Activated naive CD4-positive, alpha-beta T cell treated with anti-CD3 and anti-CD28 coated beads, Interleukin-2, amount 10 ng/mL, durations not matched to agents 7 days and 5 days (primary cell): ENCODE measurements around the gene ZBTB14.

Experiments
- CTCF ChIA-PET: fragments of 350-600 bp; sonication (Branson Sonifier 250); formaldehyde crosslinking; loops from one replicate; lab custom pipeline; 2021; ENCODE audit warnings: antibody characterized with exemption; lab: Charles Lee
- DNase-seq: peaks from one replicate; pipeline ENCODE4 v3.0.0-alpha.2; 2020
- H3K27ac Mint-ChIP-seq: one replicate; pipeline ENCODE4 v1.8.0; 2021; ENCODE audit warnings: mild to moderate bottlenecking, moderate library complexity, mixed read lengths
- H3K27me3 Mint-ChIP-seq: one replicate; pipeline ENCODE4 v1.8.0; 2021; ENCODE audit warnings: mild to moderate bottlenecking, mixed read lengths
- H3K36me3 Mint-ChIP-seq: one replicate; pipeline ENCODE4 v1.8.0; 2021; ENCODE audit warnings: mixed read lengths
- H3K4me1 Mint-ChIP-seq: one replicate; pipeline ENCODE4 v1.8.0; 2021; ENCODE audit warnings: mixed read lengths
- H3K4me3 Mint-ChIP-seq: one replicate; pipeline ENCODE4 v1.8.0; 2021; ENCODE audit warnings: mild to moderate bottlenecking, moderate library complexity, mixed read lengths
- H3K9me3 Mint-ChIP-seq: one replicate; pipeline ENCODE4 v1.8.0; 2021; ENCODE audit warnings: mixed read lengths

ZBTB14 gene

DNA sequence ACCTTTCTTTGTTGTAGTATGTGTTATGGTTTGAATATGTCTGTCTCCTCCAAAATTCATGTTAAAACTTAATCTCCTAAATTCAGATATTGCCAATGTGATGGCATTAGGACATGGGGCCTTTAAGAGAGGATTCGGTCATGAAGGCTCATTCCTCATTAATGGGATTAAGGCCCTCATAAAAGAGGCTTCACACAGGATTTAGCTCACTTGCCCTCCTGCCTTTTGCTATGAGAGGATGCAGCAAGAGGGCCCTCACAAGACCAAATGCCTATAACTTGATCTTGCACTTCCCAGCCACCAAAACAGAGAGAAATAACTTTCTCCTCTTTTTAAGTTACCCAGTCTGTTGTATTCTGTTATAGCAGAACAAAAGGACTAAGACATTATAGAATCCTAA, 19.7 kb downstream of the ZBTB14 start:
- H3K27me3 Mint-ChIP-seq = no peaks in the 10 kb centered on the region
- no peak overlapping the region for H3K27ac Mint-ChIP-seq
- no peak overlapping the region for H3K4me3 Mint-ChIP-seq
- no peaks in the 10 kb centered on the region for H3K4me1 Mint-ChIP-seq
- CTCF ChIA-PET = no interaction called here
- peaks cover 18% of the 10 kb centered on the region for H3K9me3 Mint-ChIP-seq
- H3K36me3 Mint-ChIP-seq = no peaks in the 10 kb centered on the region
- no peak for DNase-seq

DNA sequence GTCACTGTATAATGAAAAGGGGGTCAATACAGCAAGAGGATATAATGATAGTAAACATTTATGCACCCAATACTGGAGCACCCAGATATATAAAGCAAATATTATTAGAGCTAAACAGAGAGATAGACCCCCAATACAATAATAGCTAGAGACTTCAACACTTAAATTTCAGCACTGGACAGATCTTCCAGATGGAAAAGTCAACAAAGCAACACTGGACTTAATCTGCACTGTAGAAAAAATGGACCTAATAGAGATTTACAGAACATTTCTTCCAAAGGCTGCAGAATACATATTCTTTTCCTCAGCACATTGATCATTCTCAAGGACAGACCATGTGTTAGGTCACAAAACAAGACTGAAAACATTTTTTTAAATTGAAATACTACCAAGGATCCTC, 26.7 kb downstream of the ZBTB14 start:
- no peaks in the 10 kb centered on the region for H3K4me1 Mint-ChIP-seq
- no peaks in the 10 kb centered on the region for H3K27me3 Mint-ChIP-seq
- CTCF ChIA-PET = no interaction called here

DNA sequence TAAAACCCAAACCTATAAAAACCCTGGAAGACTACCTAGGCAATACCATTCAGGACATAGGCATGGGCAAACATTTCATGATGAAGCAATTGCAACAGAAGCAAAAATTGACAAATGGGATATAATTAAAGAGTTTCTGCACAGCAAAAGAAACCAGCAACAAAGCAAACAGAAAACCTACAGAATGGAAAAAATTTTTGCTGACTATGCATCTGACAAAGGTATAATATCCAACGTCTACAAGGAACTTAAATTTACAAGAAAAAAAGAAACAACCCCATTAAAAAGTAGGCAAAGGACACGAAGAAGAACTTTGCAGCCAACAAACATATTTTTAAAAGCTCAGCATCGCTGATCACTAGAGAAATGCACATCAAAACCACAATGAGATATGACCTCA, 28.8 kb downstream of the ZBTB14 start:
- CTCF ChIA-PET = no interaction called here
- no peaks in the 10 kb centered on the region for H3K36me3 Mint-ChIP-seq
- H3K27ac Mint-ChIP-seq = no peak overlapping the region
- H3K4me3 Mint-ChIP-seq = no peak overlapping the region
- H3K27me3 Mint-ChIP-seq = no peaks in the 10 kb centered on the region
- H3K9me3 Mint-ChIP-seq = peaks cover 11% of the 10 kb centered on the region
- no peaks in the 10 kb centered on the region for H3K4me1 Mint-ChIP-seq
- DNase-seq = no peak

More for the DNA sequence above, 26.7 kb downstream of the ZBTB14 start:
- DNase-seq = no peak
- H3K27ac Mint-ChIP-seq = no peak overlapping the region
- H3K36me3 Mint-ChIP-seq = no peaks in the 10 kb centered on the region
- H3K4me3 Mint-ChIP-seq = no peak overlapping the region
- H3K9me3 Mint-ChIP-seq = peaks cover 12% of the 10 kb centered on the region

DNA sequence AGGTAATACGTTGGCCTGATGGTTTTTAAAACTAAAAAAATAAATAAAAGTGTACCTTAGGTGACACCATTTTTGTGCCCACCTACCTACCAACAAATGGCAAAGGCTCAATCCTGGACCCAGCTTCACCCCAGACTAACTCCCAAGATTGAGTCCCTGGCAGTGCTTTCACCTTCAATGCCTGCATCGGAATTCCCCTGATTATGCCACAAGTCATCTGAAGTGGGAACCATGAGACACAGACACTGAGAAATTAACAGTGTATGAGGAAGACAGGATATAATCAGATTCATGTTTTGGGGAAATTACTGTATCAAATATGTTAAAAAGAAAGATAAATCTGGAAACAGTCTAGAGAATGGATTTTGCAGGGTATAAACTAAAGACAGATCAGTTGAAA, 41.6 kb downstream of the ZBTB14 start:
- no peak overlapping the region for H3K27ac Mint-ChIP-seq
- CTCF ChIA-PET = no interaction called here
- H3K36me3 Mint-ChIP-seq = no peaks in the 10 kb centered on the region

GRCh38 chr18:5251117-5251516, 44.4 kb downstream of the ZBTB14 start:
- no peaks in the 10 kb centered on the region for H3K36me3 Mint-ChIP-seq
- H3K4me3 Mint-ChIP-seq = no peak overlapping the region
- no peak overlapping the region for H3K27ac Mint-ChIP-seq
- CTCF ChIA-PET = no interaction called here
- no peak for DNase-seq
- no peaks in the 10 kb centered on the region for H3K4me1 Mint-ChIP-seq
- no peaks in the 10 kb centered on the region for H3K9me3 Mint-ChIP-seq
- H3K27me3 Mint-ChIP-seq = no peaks in the 10 kb centered on the region

More for the DNA sequence above, 41.6 kb downstream of the ZBTB14 start:
- no peaks in the 10 kb centered on the region for H3K9me3 Mint-ChIP-seq
- H3K27me3 Mint-ChIP-seq = no peaks in the 10 kb centered on the region
- H3K4me3 Mint-ChIP-seq = no peak overlapping the region
- no peak for DNase-seq
- H3K4me1 Mint-ChIP-seq = no peaks in the 10 kb centered on the region

GRCh38 chr18:5250603-5251002, 44.9 kb downstream of the ZBTB14 start:
- H3K9me3 Mint-ChIP-seq = no peaks in the 10 kb centered on the region
- no peak overlapping the region for H3K4me3 Mint-ChIP-seq
- no peaks in the 10 kb centered on the region for H3K36me3 Mint-ChIP-seq
- no peaks in the 10 kb centered on the region for H3K27me3 Mint-ChIP-seq
- H3K27ac Mint-ChIP-seq = no peak overlapping the region
- no peaks in the 10 kb centered on the region for H3K4me1 Mint-ChIP-seq
- CTCF ChIA-PET = no interaction called here
- DNase-seq = no peak

DNA sequence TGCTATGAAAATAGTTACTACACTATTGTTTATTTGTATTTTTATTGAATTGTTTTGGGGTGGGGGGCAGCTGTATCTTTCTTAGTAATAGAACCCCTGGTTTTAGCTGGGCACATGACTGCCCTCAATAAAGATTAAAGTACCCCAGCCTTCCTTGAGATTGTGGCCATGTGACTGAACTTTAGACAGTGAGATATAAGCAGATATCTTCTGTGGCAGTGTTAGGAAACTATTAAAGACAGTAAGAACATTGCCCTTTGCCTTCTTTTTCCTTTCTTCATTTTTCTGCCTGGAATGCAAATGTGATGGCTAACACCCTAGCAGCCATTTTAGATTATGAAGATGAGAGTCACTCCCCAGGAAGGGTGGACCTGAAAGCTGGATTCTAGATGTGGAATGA, 50.6 kb downstream of the ZBTB14 start:
- Mint-ChIP-seq H3K27me3 (no peaks in the 10 kb centered on the region), H3K9me3 (no peaks in the 10 kb centered on the region), H3K4me1 (peaks cover 15% of the 10 kb centered on the region), H3K36me3 (peaks cover 36% of the 10 kb centered on the region), H3K4me3 (no peak overlapping the region), H3K27ac (no peak overlapping the region)
- CTCF ChIA-PET = no interaction called here
- no peak for DNase-seq

GRCh38 chr18:5239447-5239846, 56.1 kb downstream of the ZBTB14 start:
- Mint-ChIP-seq H3K27ac (peak overlapping the region; percentile 45), H3K27me3 (no peaks in the 10 kb centered on the region), H3K4me1 (peaks cover 41% of the 10 kb centered on the region), H3K9me3 (no peaks in the 10 kb centered on the region), H3K4me3 (peak overlapping the region; percentile 90), H3K36me3 (peaks cover 41% of the 10 kb centered on the region)
- DNase-seq = no peak
- CTCF ChIA-PET = no interaction called here
